Fibroblast of skin of back (primary cell): ENCODE results near the gene DAAM2.

ENCODE experiments used
- DNase-seq: peaks from one replicate; pipeline ENCODE4 v3.0.0-alpha.2; 2013

Gene DAAM2

GRCh38 chr6:39911513-39912125, 119.4 kb downstream of the DAAM2 start:
- DNase-seq = no peak

DNA sequence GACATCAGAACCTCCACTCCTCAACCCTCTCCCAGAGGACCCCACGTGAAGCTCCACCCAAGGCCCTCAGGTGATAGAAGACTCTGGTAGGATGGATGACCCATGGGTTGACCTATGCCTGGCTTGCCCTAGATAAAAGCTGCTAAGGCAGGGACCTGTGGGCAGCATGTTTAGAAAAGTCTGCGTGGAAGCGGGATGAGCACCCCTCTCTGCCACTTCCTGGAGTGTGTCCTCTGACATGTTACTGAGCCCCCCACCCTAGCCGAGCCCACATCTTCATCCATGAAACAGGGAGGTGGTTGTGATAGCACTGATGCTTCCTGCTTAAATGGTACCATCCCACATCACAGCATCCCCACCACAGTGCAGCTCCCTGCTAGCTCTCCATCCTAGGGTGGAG, 120.3 kb downstream of the DAAM2 start:
- no peak for DNase-seq

DNA sequence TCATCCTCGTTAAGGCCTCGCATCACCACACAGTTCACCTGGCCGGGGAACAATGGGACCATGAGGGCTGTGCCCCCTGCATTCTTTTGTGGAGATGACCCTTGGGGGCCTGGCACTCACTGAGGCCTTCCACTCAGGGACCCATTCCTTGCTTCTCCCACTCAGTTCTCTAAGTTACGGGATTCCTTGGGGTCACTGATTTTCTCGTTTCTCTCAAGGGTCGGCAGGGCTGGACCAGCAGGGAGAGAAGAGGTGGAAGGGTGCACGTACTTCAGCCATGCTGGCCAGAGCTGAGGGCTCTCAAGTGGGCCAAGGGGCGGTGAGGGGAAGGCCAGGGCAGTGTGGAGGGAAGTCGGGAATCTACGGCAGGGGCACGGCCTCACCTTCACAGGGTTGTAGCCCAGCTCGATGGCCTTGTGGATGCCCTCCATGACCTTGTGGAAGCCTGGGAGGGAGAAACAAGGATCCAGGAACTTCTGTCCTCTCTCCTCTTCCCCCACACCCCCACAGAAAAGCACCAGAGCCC, 121.3 kb downstream of the DAAM2 start:
- DNase-seq = no peak

DNA sequence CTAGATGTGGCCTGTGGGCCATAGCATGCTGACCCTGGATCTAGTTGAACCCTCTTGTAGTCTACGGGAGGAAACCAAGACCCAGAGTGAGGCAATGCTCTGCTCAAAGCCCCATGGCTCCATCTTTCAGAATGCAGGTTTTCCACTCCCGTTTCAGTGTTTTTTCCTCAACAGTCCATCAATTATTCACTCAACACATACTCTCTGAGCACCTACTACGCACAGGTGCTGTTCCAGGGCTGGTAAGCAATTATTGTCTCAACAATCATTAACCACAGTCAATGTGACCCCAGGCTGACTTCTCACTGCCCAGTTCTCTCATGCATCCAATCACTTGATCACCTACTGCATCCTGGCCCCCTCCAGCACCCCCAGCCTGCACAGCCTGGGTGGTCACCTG, 122.1 kb downstream of the DAAM2 start:
- DNase-seq = no peak

GRCh38 chr6:39915866-39916265, 123.7 kb downstream of the DAAM2 start:
- DNase-seq = no peak

DNA sequence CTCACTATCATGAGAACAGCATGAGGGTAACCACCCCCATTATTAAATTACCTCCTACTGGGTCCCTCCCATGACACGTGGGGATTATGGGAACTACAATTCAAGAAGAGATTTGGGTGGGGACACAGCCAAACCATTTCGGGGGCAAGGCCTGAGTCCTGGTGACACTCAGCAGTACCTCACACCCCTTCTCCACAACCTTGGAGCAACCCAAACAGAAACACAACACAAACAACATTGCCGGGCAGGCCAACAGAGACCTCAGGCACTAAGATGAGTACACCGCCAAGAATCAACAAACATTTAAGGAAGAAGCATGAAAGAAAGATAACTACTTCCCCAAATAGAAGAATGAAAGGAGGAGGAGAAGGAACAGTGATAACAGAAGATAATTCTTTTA, 125.2 kb downstream of the DAAM2 start:
- DNase-seq = no peak

DNA sequence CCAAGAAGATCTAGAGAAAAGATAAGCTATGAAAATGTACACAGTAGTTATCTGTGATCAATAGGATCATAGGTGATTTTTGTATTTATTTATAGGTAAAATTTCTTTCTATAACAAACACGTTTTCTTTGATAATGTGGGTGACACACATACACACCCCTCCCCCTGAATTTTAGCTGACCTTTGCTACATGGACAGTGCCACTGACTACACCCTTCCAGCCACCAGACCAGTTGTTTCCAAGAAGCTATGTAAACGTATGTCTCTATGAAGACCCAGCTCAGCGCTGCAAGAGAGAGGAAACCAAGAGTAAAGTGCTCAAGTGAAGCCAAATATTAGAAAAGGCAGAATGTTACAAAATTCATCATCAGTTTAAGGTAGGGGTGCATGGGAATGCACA, 125.8 kb downstream of the DAAM2 start:
- DNase-seq = no peak

GRCh38 chr6:39918831-39919230, 126.7 kb downstream of the DAAM2 start:
- no peak for DNase-seq

GRCh38 chr6:39920157-39920556, 128.0 kb downstream of the DAAM2 start:
- no peak for DNase-seq

GRCh38 chr6:39922821-39923220, 130.6 kb downstream of the DAAM2 start:
- DNase-seq = no peak

DNA sequence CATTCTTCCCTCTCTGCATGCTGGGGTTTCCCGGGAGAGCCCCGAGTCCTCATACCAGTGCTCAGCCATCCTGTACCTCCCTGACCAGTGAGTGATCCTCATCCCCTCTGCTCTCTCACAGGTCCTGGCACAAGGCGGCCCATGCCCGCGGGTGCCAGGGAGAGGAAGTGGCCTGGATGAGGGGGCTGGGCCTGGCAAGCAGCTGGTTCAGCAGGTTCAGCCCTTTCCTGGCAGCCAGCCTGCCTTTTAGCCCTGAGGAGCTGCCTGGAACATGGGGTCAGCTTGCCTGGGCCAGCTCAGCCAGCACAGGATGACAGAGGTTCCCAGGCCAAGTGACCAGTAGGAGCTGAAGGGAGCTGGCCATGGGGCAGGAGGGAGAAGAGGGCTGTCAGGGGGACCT, 131.2 kb downstream of the DAAM2 start:
- DNase-seq = no peak

DNA sequence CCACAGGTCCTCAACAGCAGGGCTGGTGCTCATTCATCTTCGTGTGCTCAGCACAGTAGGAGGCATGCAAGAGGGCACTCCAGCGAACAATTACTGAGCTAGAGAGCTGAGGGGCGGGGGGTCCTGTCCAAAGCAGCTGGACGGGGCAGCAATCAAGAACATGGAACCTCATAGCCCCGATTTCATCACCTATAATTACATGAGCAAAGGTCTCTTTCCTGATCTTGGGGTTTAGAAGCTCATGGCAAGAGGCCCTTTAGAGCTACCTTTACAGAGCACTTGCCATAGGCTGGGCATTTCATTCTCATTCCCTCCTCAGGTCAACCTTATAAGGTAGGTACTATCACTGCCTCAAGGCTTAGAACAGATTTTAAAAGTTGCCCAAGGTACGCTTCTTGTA, 131.7 kb downstream of the DAAM2 start:
- no peak for DNase-seq

DNA sequence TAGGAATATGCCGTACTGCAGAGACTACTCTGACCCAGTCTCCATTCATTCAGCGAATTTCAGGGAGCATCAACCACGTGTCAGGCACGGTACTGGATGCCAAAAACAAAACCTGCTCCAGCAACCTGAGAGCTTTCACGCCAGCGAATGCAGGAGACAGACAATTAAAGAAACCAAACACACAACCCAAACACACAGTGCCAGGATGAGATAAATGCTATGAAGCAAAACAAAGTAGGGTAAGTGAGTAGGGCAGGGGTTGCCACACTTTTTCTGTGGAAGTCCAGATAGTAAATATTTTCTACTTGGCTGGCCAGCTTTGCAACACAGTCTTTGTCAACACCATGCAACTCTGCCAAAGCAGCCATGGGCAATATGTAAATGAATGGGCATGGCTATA, 132.1 kb downstream of the DAAM2 start:
- no peak for DNase-seq

DNA sequence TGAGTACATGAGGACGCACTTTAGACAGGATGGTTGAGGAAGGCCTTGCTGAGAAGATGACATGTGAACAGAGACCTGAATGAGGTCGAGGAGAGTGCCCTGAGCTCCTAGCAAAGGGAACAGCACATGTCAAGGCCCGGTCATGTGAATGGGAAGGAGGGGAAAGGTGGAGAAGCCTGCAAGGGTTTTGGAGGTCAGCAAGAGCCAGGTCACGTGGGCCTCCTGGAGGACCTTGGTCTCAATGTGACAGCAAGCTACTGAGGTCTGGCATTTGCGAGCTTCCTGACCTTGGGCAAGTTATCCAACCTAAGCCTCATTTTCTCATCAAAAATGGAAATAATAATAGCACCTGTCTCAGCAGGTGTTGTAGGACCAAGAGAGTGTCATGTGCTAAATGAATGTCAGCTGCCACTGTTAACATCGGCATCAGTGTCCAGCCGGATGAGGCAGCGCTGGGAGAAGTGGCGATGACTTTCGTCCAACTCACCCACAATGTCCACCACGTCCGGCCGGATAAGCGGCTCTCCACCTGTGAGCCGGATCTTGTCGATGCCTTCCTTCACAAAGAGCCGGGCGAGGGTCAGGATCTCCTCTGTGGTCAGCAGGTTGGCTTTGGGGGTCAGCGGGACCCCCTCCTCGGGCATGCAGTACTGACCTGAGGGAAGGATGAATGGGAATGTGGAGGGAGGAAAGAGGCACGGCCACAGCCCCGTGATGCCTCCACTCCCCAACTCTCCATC, 133.2 kb downstream of the DAAM2 start:
- DNase-seq = no peak

DNA sequence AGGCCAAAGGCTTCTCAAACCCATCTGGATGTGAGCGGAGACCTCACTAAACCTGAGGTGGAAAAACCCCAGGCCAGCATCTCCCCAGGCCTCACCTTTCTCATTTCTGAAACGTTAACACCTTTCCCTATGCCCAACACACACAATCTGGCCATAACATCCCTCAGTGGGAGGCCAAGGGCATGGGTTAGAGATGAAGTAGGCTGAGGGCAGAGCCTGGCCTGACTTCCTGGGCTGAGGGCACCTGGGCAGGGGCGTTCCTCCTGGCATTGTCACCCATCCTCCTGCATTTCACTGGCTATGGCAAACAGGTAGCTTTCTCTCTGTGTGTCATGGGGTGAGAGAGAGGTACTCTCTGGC, 133.7 kb downstream of the DAAM2 start:
- DNase-seq = no peak

DNA sequence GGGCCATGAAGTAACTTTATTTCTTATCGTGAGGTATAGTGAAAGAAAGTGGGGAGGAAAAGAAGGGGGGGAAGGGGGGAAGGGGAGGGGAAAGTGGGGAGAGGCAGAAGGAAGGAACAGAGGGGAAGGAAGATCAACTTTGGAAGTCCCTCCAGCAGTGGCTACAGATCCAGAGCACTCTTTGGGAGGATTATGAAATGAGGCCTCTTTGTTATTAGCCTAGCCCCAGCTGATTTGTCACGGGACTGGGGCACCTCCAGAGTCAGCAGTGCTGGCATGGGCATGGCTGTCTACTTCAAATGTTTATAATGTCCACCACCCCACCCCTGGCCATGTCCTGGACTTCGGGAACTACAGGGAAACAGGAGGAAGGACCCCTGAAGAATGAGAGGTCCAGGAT, 134.5 kb downstream of the DAAM2 start:
- DNase-seq = no peak

- DNase-seq = peak; percentile 22
These were observed 135.0 kb downstream of the DAAM2 start for GRCh38 chr6:39927159-39927558.

DNA sequence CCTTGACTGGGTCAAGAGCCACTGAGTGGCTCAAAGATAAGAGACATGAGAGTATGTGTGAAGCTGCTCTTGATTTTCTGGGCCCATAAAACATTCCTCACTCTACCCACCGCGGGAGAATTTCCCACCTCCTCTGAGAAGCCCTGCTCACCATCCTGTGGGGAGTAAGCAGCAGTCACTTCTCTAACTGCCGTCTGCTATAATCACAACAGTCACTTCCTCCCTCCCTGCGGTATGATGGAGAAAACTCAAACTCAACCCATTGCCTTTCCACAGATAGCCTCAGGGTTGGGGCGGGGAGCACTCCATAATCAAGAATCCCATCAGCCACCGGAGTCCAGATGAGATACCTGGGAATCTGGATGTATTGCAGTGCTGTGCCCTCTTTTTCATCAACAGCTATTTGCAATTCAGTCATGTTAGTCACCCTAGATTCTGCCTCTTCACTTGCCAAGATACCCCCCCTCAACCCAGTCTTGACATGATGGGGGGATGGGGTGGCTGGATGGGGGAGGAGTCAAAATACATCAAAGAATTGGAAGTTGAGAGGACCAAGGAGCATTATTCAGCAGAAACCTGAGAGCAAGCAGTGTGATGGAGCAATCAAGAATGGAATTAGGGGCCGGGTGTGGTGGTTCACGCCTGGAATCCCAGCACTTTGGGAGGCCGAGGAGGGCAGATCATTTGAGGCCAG, 137.0 kb downstream of the DAAM2 start:
- DNase-seq = peak; percentile 62

- DNase-seq = peak; percentile 64
These were observed 137.7 kb downstream of the DAAM2 start for GRCh38 chr6:39929733-39930461.

DNA sequence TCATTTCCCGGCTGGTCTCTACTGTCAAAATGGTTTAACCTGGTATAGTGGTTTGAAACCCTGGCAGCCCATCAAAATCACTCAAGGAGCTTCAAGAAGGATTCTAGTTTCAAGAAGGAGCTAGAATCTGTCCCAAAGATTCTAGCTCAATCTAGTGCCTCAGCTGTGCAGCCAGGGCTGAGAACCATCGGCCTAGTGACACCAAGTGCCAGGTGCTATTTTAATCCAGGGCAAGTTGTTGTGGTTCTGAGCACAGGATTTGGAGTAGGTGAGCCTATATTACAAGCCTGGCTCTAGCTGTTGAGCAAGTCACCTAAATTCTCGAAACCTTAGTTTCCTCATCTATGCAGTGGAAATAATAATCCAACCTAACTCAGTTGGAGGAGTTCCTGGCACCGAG, 138.4 kb downstream of the DAAM2 start:
- DNase-seq = no peak

DNA sequence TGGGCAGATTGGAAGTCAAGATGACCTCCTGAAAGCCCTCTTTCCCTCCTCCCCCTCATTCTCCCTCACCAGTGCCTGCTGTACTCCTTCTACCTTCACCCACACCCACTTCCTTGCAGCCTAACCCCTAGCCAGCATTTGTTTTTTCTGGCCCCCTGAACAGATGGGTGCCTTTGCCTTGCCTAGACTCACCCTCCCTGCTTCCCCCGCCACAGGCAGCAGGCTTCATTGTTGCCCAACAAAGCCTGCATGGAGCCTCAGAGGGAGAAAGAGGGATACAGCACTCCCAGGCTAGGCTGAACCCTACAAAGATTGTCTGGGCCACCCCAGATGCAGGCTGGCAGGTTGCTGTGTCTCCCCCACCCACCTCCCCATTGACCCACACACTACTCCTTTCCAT, 139.4 kb downstream of the DAAM2 start:
- no peak for DNase-seq

DNA sequence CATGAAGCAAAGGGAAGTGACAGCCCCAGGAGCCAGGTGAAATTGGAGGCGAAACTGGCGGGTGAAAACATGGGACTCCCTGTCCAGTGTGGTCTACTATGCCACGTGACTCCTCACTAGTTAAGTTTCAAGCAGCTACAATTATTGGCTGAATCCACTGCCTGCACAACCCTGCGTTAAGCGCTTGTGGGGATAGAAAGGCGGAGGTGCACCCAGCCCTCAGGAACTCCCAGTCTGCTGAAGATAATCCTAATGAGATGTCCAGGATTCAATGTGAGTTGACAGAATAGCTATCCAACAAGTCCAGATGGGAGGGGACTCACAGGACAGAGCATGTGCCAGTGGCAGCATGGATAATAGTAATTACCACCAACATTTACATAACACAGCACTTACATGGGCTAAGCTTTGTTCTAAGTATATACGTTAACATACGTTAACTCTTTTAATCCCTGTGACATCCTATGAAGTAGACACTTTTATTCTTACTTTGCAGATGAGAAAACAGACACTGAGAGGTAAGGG, 140.3 kb downstream of the DAAM2 start:
- DNase-seq = no peak

DNA sequence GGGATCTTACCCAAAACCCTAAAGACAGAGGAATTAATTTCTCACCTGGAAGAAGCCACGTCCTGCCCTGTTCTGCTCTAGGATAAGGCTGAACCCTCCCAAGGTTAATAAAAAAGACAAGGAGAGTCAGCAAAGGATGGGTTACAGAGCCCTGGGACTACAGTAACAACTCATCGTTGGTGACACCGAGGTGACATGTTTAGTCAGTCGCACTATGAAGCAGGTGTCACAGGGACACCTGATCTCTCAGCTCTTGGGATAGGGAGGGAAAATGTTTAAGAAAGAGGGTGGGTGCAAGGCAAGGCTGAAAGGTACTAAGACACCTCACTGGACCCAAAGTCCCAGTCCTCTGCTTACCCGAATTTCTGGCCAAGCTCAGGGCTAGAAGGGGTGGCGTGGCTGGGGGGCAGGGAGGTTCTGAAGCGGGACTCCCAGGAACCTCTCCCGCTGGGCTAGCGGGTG, 141.5 kb downstream of the DAAM2 start:
- no peak for DNase-seq
